ENCODE results near the gene BAIAP2. TPM values are rescaled to one million over a fixed set of nuclear protein-coding genes. Genes with fewer than 3 reads are reported as not detected.

Gene BAIAP2
- total RNA-seq, 2 experiments from 2014 or later = 5.9 to 6.3 TPM

GRCh38 chr17:81148571-81148970 lies 113.6 kb downstream of the BAIAP2 start:
- ATAC-seq (no peak), DNase-seq (no peak)
- no peak overlapping the region for H3K27ac Mint-ChIP-seq
- no peaks in the 10 kb centered on the region for H3K36me3 Mint-ChIP-seq (ENCODE audit: low read depth)
- no peaks in the 10 kb centered on the region for H3K9me3 Mint-ChIP-seq
- intact Hi-C loops (cut with micrococcal nuclease) = no loop called here
- POLR2A ChIA-PET = no interaction called here
- H3K4me1 Mint-ChIP-seq (ENCODE audit: low read depth) = no peaks in the 10 kb centered on the region
- no peak overlapping the region for H3K4me3 Mint-ChIP-seq
- TF ChIP-seq, protein P1, sequence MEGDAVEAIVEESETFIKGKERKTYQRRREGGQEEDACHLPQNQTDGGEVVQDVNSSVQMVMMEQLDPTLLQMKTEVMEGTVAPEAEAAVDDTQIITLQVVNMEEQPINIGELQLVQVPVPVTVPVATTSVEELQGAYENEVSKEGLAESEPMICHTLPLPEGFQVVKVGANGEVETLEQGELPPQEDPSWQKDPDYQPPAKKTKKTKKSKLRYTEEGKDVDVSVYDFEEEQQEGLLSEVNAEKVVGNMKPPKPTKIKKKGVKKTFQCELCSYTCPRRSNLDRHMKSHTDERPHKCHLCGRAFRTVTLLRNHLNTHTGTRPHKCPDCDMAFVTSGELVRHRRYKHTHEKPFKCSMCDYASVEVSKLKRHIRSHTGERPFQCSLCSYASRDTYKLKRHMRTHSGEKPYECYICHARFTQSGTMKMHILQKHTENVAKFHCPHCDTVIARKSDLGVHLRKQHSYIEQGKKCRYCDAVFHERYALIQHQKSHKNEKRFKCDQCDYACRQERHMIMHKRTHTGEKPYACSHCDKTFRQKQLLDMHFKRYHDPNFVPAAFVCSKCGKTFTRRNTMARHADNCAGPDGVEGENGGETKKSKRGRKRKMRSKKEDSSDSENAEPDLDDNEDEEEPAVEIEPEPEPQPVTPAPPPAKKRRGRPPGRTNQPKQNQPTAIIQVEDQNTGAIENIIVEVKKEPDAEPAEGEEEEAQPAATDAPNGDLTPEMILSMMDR (IDR thresholded peaks at IDR 0.05) = no peak
- peaks cover 2% of the 10 kb centered on the region for H3K27me3 Mint-ChIP-seq
- CTCF ChIA-PET = no interaction called here

DNA sequence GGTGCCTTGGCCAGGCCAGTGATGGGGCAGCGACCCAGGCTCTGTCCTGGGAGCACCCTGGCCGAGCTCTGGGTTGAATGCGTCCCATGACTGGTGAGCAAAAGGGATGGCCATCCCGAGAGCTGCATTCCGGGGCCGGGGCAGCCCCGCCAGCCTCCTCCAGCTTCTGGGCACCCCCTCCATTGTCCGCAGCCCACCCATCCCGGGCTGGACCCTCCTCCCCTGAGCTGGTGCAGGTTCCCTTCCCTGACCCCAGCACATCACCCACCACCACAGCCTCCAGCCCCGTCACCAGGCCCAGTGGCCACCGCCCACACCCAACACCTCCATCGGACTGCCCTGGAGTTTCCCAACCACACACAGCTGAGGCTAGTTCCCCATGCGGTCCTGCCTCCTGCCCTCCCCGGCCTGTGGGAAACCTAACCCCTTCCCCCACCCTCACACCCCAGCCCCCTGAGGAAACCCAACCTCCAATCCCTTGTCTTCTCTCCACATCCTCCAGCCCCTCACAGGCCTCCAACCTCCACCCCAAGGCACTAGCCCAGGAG lies 114.1 kb downstream of the BAIAP2 start:
- Mint-ChIP-seq H3K36me3 (ENCODE audit: low read depth) (no peaks in the 10 kb centered on the region), H3K4me3 (no peak overlapping the region), H3K4me1 (ENCODE audit: low read depth) (no peaks in the 10 kb centered on the region), H3K27ac (no peak overlapping the region), H3K9me3 (no peaks in the 10 kb centered on the region), H3K27me3 (peaks cover 2% of the 10 kb centered on the region)
- TF ChIP-seq, protein P1 (IDR thresholded peaks at IDR 0.05) = no peak
- ChIA-PET POLR2A (no interaction called here), CTCF (no interaction called here)
- intact Hi-C loops (cut with micrococcal nuclease) = no loop called here
- ATAC-seq (no peak), DNase-seq (no peak)

GRCh38 chr17:81150377-81151077 lies 115.6 kb downstream of the BAIAP2 start:
- no peak overlapping the region for H3K27ac Mint-ChIP-seq
- ATAC-seq (no peak), DNase-seq (no peak)
- TF ChIP-seq, protein P1 (IDR thresholded peaks at IDR 0.05) = no peak
- POLR2A ChIA-PET = no interaction called here
- no peaks in the 10 kb centered on the region for H3K4me1 Mint-ChIP-seq (ENCODE audit: low read depth)
- H3K4me3 Mint-ChIP-seq = no peak overlapping the region
- peaks cover 2% of the 10 kb centered on the region for H3K27me3 Mint-ChIP-seq
- H3K9me3 Mint-ChIP-seq = no peaks in the 10 kb centered on the region
- intact Hi-C loops (cut with micrococcal nuclease) = no loop called here
- CTCF ChIA-PET = no interaction called here
- no peaks in the 10 kb centered on the region for H3K36me3 Mint-ChIP-seq (ENCODE audit: low read depth)

GRCh38 chr17:81151278-81151677 lies 116.3 kb downstream of the BAIAP2 start:
- ChIA-PET CTCF (no interaction called here), POLR2A (no interaction called here)
- DNase-seq (no peak), ATAC-seq (no peak)
- no peaks in the 10 kb centered on the region for H3K9me3 Mint-ChIP-seq
- H3K36me3 Mint-ChIP-seq (ENCODE audit: low read depth) = no peaks in the 10 kb centered on the region
- no peak overlapping the region for H3K27ac Mint-ChIP-seq
- intact Hi-C loops (cut with micrococcal nuclease) = no loop called here
- peaks cover 2% of the 10 kb centered on the region for H3K27me3 Mint-ChIP-seq
- no peak overlapping the region for H3K4me3 Mint-ChIP-seq
- TF ChIP-seq, protein P1 (IDR thresholded peaks at IDR 0.05) = no peak
- H3K4me1 Mint-ChIP-seq (ENCODE audit: low read depth) = no peaks in the 10 kb centered on the region

- POLR2A ChIA-PET = interaction anchor here (0.6 kb wide), 1 partner anchor 252 kb away, joined by 3 read pairs; no protein-coding TSS in a partner anchor
- H3K27me3 Mint-ChIP-seq = peaks cover 2% of the 10 kb centered on the region
These were observed 117.4 kb downstream of the BAIAP2 start for GRCh38 chr17:81152288-81152828.

More at GRCh38 chr17:81152288-81152828, 117.4 kb downstream of the BAIAP2 start:
- intact Hi-C loops (cut with micrococcal nuclease) = no loop called here
- CTCF ChIA-PET = no interaction called here
- ATAC-seq (no peak), DNase-seq (no peak)
- H3K27ac Mint-ChIP-seq = no peak overlapping the region
- H3K4me1 Mint-ChIP-seq (ENCODE audit: low read depth) = no peaks in the 10 kb centered on the region
- TF ChIP-seq, protein P1 (IDR thresholded peaks at IDR 0.05) = no peak
- no peaks in the 10 kb centered on the region for H3K9me3 Mint-ChIP-seq
- H3K4me3 Mint-ChIP-seq = no peak overlapping the region
- no peaks in the 10 kb centered on the region for H3K36me3 Mint-ChIP-seq (ENCODE audit: low read depth)

Measured in activated CD8-positive, alpha-beta T cell treated with anti-CD3 and anti-CD28 coated beads for 36 hours (primary cell).